DOHH2 (cell line): Measurements from ENCODE around the gene MYO5C.

ENCODE experiments used
- H3F3A ChIP-seq: fragments of 200-600 bp; sonication (generic), shearing (Covaris generic); 2 replicates; pipeline ENCODE4 v1.6.0; 2016; ENCODE audit warnings: antibody characterized with exemption, mild to moderate bottlenecking; ENCODE audit not compliant: control insufficient read depth, insufficient read depth
- H3K27ac ChIP-seq: fragments of 200-600 bp; sonication (generic); 2 replicates; pipeline ENCODE4 v1.5.1; 2014; ENCODE audit warnings: low read depth, mild to moderate bottlenecking, low read length, moderate library complexity
- H3K27me3 ChIP-seq: fragments of 200-600 bp; sonication (generic); 2 replicates; pipeline ENCODE4 v1.6.1; 2014; ENCODE audit warnings: mild to moderate bottlenecking, low read length, mixed read lengths; ENCODE audit not compliant: control insufficient read depth
- H3K36me3 ChIP-seq: fragments of 200-600 bp; sonication (generic); 2 replicates; pipeline ENCODE4 v1.6.1; 2014; ENCODE audit warnings: mild to moderate bottlenecking, low read length, moderate library complexity, mixed read lengths; ENCODE audit not compliant: control insufficient read depth
- H3K4me1 ChIP-seq: fragments of 200-600 bp; sonication (generic); 2 replicates; pipeline ENCODE4 v1.6.1; 2014; ENCODE audit warnings: mild to moderate bottlenecking, low read length, mixed read lengths; ENCODE audit not compliant: control insufficient read depth
- H3K4me2 ChIP-seq: fragments of 200-600 bp; sonication (generic); 2 replicates; pipeline ENCODE4 v1.6.0; 2014; ENCODE audit warnings: mild to moderate bottlenecking, low read length, moderate library complexity
- H3K4me3 ChIP-seq: fragments of 200-600 bp; sonication (generic); 2 replicates; pipeline ENCODE4 v1.5.1; 2014; ENCODE audit warnings: mild to moderate bottlenecking, low read length, mixed read lengths
- H3K79me2 ChIP-seq: fragments of 200-600 bp; sonication (generic); 2 replicates; pipeline ENCODE4 v1.6.1; 2014; ENCODE audit warnings: mild to moderate bottlenecking, low read length, mixed read lengths; ENCODE audit not compliant: control insufficient read depth
- H3K9me2 ChIP-seq: fragments of 200-600 bp; sonication (generic); replicated peaks from 2 replicates; pipeline ENCODE4 v1.6.1; 2014; ENCODE audit warnings: mild to moderate bottlenecking, low read length, mixed read lengths; ENCODE audit not compliant: control insufficient read depth
- H3K9me3 ChIP-seq: fragments of 200-600 bp; sonication (generic); 2 replicates; pipeline ENCODE4 v1.6.1; 2014; ENCODE audit warnings: antibody characterized with exemption, low read length, mixed read lengths; ENCODE audit not compliant: control insufficient read depth, insufficient read depth
- H4K20me1 ChIP-seq: fragments of 200-600 bp; sonication (generic); 2 replicates; pipeline ENCODE4 v1.6.0; 2014; ENCODE audit warnings: low read depth, mild to moderate bottlenecking, antibody characterized with exemption, low read length, moderate library complexity; ENCODE audit not compliant: control insufficient read depth, insufficient read depth
- EZH2phosphoT487 ChIP-seq: fragments of 200-600 bp; sonication (generic); IDR thresholded peaks from 2 replicates; pipeline ENCODE4 v1.6.1; 2017; ENCODE audit warnings: borderline replicate concordance, mild to moderate bottlenecking, antibody characterized with exemption, low read length, moderate library complexity, mixed read lengths
- TF ChIP-seq, protein P1 (sequence below): fragments of 200-600 bp; sonication (generic); IDR thresholded peaks from one replicate; pipeline ENCODE4 v1.5.1; 2014; ENCODE audit warnings: antibody characterized with exemption, mild to moderate bottlenecking, low read depth, low read length; ENCODE audit not compliant: poor library complexity, severe bottlenecking

The MYO5C gene

GRCh38 chr15:52143873-52144272 lies 151.7 kb downstream of the MYO5C start:
- H3K27me3 ChIP-seq = no peaks in the 10 kb centered on the region
- H3K4me3 ChIP-seq = no peak overlapping the region
- peaks cover 8% of the 10 kb centered on the region; the same call in 1 of the 2 replicates for H3F3A ChIP-seq
- TF ChIP-seq, protein P1, sequence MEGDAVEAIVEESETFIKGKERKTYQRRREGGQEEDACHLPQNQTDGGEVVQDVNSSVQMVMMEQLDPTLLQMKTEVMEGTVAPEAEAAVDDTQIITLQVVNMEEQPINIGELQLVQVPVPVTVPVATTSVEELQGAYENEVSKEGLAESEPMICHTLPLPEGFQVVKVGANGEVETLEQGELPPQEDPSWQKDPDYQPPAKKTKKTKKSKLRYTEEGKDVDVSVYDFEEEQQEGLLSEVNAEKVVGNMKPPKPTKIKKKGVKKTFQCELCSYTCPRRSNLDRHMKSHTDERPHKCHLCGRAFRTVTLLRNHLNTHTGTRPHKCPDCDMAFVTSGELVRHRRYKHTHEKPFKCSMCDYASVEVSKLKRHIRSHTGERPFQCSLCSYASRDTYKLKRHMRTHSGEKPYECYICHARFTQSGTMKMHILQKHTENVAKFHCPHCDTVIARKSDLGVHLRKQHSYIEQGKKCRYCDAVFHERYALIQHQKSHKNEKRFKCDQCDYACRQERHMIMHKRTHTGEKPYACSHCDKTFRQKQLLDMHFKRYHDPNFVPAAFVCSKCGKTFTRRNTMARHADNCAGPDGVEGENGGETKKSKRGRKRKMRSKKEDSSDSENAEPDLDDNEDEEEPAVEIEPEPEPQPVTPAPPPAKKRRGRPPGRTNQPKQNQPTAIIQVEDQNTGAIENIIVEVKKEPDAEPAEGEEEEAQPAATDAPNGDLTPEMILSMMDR = no peak
- no peak for TF ChIP-seq EZH2phosphoT487
- peaks cover 67% of the 10 kb centered on the region for H3K36me3 ChIP-seq
- H3K27ac ChIP-seq = no peak overlapping the region
- no peaks in the 10 kb centered on the region for H3K79me2 ChIP-seq
- no peaks in the 10 kb centered on the region for H4K20me1 ChIP-seq
- no peaks in the 10 kb centered on the region for H3K4me1 ChIP-seq
- no peaks in the 10 kb centered on the region for H3K9me3 ChIP-seq
- H3K9me2 ChIP-seq = no peaks in the 10 kb centered on the region
- no peak overlapping the region for H3K4me2 ChIP-seq
